SKM-1 (cell line): ENCODE measurements around the gene SRPK2.
A peak's percentile ranks its signal among the peaks of the same experiment; 100 is the strongest.
"Not testable (repeated sequence)": the region's sequence is repeated elsewhere in the genome, so short reads cannot be mapped to it uniquely, and the experiment has no call there.

Experiments
- DNase-seq: peaks from one replicate; lab custom pipeline; 2025; ENCODE audit not compliant: unreplicated experiment; lab: John Stamatoyannopoulos, UW

Gene SRPK2

GRCh38 chr7:105377903-105378302 is 10.8 kb downstream of the SRPK2 start:
- no peak for DNase-seq

GRCh38 chr7:105376908-105377533 is 11.7 kb downstream of the SRPK2 start:
- no peak for DNase-seq

- no peak for DNase-seq
Observed at GRCh38 chr7:105369944-105370343, 18.8 kb downstream of the SRPK2 start.

GRCh38 chr7:105367458-105367857 is 21.3 kb downstream of the SRPK2 start:
- no peak for DNase-seq

GRCh38 chr7:105365541-105366534 is 22.9 kb downstream of the SRPK2 start:
- DNase-seq, result no peak

GRCh38 chr7:105364684-105365083 is 24.0 kb downstream of the SRPK2 start:
- no peak for DNase-seq

- DNase-seq, result not testable (repeated sequence)
Observed at GRCh38 chr7:105363657-105364056, 25.1 kb downstream of the SRPK2 start.

- not testable (repeated sequence) for DNase-seq
Observed at GRCh38 chr7:105362685-105363084, 26.0 kb downstream of the SRPK2 start.

- DNase-seq, result not testable (repeated sequence)
Observed at GRCh38 chr7:105361995-105362394, 26.7 kb downstream of the SRPK2 start.

- DNase-seq, result not testable (repeated sequence)
Observed at GRCh38 chr7:105360149-105360548, 28.6 kb downstream of the SRPK2 start.

GRCh38 chr7:105355701-105356100 is 33.0 kb downstream of the SRPK2 start:
- DNase-seq, result no peak

- DNase-seq, result no peak
Observed at GRCh38 chr7:105354383-105354782, 34.3 kb downstream of the SRPK2 start.

GRCh38 chr7:105353752-105354328 is 34.9 kb downstream of the SRPK2 start:
- no peak for DNase-seq

GRCh38 chr7:105352901-105353668 is 35.6 kb downstream of the SRPK2 start:
- no peak for DNase-seq

GRCh38 chr7:105352018-105352612 is 36.6 kb downstream of the SRPK2 start:
- peak; percentile 94 for DNase-seq

GRCh38 chr7:105350906-105351305 is 37.8 kb downstream of the SRPK2 start:
- DNase-seq, result no peak

GRCh38 chr7:105348177-105348576 is 40.5 kb downstream of the SRPK2 start:
- DNase-seq, result not testable (repeated sequence)

- DNase-seq, result peak; percentile 61
Observed at GRCh38 chr7:105346593-105347322, 42.0 kb downstream of the SRPK2 start.

- no peak for DNase-seq
Observed at GRCh38 chr7:105346138-105346537, 42.6 kb downstream of the SRPK2 start.

GRCh38 chr7:105345725-105346124 is 43.0 kb downstream of the SRPK2 start:
- no peak for DNase-seq
